ENCODE results near the gene TRPM8.

DNA sequence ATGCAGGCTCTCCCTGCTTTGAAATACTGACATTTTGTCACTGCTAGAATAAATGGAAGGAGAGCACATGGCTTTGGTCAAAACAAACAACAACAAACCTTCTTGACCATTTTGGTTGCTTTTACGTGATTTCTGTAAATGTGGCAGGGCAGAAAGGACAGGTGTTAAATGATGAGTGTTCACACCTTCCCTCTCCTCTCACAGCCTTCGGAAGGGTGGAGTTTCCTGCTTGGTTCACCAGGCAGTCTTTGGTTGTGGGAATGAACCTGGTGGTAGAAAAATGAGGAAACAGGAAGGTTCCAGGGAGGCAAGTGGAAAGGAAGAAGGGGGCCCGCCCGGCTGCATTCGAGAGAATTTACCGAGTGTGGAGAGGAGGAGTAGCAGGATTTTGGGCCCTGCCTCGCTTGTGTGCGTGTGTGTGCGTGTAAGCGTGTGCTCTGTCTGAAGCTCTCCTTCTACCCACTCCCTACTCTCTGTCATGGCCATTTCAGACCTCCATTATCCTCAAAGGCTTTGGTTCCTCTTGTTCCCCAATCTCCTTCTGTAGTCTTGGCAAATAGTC is 109.6 kb downstream of the TRPM8 start:
- no peak for TF ChIP-seq EP300 (IDR thresholded peaks at IDR 0.05)
- no peak for TF ChIP-seq POLR2A (IDR thresholded peaks at IDR 0.05; ENCODE audit: low read length)
- TF ChIP-seq, protein P1, sequence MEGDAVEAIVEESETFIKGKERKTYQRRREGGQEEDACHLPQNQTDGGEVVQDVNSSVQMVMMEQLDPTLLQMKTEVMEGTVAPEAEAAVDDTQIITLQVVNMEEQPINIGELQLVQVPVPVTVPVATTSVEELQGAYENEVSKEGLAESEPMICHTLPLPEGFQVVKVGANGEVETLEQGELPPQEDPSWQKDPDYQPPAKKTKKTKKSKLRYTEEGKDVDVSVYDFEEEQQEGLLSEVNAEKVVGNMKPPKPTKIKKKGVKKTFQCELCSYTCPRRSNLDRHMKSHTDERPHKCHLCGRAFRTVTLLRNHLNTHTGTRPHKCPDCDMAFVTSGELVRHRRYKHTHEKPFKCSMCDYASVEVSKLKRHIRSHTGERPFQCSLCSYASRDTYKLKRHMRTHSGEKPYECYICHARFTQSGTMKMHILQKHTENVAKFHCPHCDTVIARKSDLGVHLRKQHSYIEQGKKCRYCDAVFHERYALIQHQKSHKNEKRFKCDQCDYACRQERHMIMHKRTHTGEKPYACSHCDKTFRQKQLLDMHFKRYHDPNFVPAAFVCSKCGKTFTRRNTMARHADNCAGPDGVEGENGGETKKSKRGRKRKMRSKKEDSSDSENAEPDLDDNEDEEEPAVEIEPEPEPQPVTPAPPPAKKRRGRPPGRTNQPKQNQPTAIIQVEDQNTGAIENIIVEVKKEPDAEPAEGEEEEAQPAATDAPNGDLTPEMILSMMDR (IDR thresholded peaks at IDR 0.05): no peak
- TF ChIP-seq HOXB5 (CRISPR knock-in tag; IDR thresholded peaks at IDR 0.05): no peak
- TF ChIP-seq RCOR1 (IDR thresholded peaks at IDR 0.05; ENCODE audit: low read depth, low read length): no peak
- TF ChIP-seq, protein P2, sequence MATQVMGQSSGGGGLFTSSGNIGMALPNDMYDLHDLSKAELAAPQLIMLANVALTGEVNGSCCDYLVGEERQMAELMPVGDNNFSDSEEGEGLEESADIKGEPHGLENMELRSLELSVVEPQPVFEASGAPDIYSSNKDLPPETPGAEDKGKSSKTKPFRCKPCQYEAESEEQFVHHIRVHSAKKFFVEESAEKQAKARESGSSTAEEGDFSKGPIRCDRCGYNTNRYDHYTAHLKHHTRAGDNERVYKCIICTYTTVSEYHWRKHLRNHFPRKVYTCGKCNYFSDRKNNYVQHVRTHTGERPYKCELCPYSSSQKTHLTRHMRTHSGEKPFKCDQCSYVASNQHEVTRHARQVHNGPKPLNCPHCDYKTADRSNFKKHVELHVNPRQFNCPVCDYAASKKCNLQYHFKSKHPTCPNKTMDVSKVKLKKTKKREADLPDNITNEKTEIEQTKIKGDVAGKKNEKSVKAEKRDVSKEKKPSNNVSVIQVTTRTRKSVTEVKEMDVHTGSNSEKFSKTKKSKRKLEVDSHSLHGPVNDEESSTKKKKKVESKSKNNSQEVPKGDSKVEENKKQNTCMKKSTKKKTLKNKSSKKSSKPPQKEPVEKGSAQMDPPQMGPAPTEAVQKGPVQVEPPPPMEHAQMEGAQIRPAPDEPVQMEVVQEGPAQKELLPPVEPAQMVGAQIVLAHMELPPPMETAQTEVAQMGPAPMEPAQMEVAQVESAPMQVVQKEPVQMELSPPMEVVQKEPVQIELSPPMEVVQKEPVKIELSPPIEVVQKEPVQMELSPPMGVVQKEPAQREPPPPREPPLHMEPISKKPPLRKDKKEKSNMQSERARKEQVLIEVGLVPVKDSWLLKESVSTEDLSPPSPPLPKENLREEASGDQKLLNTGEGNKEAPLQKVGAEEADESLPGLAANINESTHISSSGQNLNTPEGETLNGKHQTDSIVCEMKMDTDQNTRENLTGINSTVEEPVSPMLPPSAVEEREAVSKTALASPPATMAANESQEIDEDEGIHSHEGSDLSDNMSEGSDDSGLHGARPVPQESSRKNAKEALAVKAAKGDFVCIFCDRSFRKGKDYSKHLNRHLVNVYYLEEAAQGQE (IDR thresholded peaks at IDR 0.05): no peak
- TF ChIP-seq, protein P3, sequence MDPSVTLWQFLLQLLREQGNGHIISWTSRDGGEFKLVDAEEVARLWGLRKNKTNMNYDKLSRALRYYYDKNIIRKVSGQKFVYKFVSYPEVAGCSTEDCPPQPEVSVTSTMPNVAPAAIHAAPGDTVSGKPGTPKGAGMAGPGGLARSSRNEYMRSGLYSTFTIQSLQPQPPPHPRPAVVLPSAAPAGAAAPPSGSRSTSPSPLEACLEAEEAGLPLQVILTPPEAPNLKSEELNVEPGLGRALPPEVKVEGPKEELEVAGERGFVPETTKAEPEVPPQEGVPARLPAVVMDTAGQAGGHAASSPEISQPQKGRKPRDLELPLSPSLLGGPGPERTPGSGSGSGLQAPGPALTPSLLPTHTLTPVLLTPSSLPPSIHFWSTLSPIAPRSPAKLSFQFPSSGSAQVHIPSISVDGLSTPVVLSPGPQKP (IDR thresholded peaks at IDR 0.05; ENCODE audit: low read depth, low read length): no peak
- no peak for TF ChIP-seq MYC (IDR thresholded peaks at IDR 0.05; ENCODE audit: borderline replicate concordance, low read length)
- TF ChIP-seq NR3C1 (IDR thresholded peaks at IDR 0.05): no peak
- TF ChIP-seq, protein P4, sequence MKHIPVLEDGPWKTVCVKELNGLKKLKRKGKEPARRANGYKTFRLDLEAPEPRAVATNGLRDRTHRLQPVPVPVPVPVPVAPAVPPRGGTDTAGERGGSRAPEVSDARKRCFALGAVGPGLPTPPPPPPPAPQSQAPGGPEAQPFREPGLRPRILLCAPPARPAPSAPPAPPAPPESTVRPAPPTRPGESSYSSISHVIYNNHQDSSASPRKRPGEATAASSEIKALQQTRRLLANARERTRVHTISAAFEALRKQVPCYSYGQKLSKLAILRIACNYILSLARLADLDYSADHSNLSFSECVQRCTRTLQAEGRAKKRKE (CRISPR knock-in tag; IDR thresholded peaks at IDR 0.05; ENCODE audit: low read depth): no peak
- TF ChIP-seq ZNF302 (CRISPR knock-in tag; IDR thresholded peaks at IDR 0.05): no peak
- no peak for TF ChIP-seq SMC3 (IDR thresholded peaks at IDR 0.05)
- TF ChIP-seq HEYL (CRISPR knock-in tag; IDR thresholded peaks at IDR 0.05): no peak
- no peak for TF ChIP-seq CHD4 (IDR thresholded peaks at IDR 0.05; ENCODE audit: borderline replicate concordance)
